Osteoblast (primary cell): Measurements from ENCODE around the gene GPR132. TPM values are rescaled to one million over a fixed set of nuclear protein-coding genes. Genes with fewer than 3 reads are reported as not detected.

Source experiments
- DNase-seq: peaks from one replicate; pipeline ENCODE4 v3.0.0; 2011; ENCODE audit warnings: low spot score, mixed read lengths; ENCODE audit not compliant: insufficient read length; ENCODE audit errors: missing footprints
- H2AFZ ChIP-seq: 2 replicates; pipeline ENCODE4 v1.6.0; 2011; ENCODE audit warnings: mild to moderate bottlenecking, low read length
- H3K27ac ChIP-seq: 2 replicates; pipeline ENCODE4 v1.5.1; 2011; ENCODE audit warnings: mild to moderate bottlenecking, low read depth, low read length, moderate library complexity
- H3K27me3 ChIP-seq: 2 replicates; pipeline ENCODE4 v1.6.0; 2012; ENCODE audit warnings: mild to moderate bottlenecking, control low read depth, inconsistent platforms, low read length, moderate library complexity; ENCODE audit not compliant: insufficient read depth
- H3K36me3 ChIP-seq: 2 replicates; pipeline ENCODE4 v1.5.1; 2011; ENCODE audit warnings: mild to moderate bottlenecking, low read length, control low read depth, moderate library complexity; ENCODE audit not compliant: insufficient read depth
- H3K4me1 ChIP-seq: 2 replicates; pipeline ENCODE4 v1.5.1; 2011; ENCODE audit warnings: mild to moderate bottlenecking, low read length, control low read depth, moderate library complexity; ENCODE audit not compliant: insufficient read depth
- H3K4me2 ChIP-seq: 2 replicates; pipeline ENCODE4 v1.6.0; 2011; ENCODE audit warnings: mild to moderate bottlenecking, low read length; ENCODE audit not compliant: insufficient read depth
- H3K4me3 ChIP-seq: fragments of 200-600 bp; sonication (generic); 3 replicates; pipeline ENCODE4 v1.5.1; 2012; ENCODE audit warnings: mild to moderate bottlenecking, low read length, inconsistent platforms; ENCODE audit not compliant: insufficient read depth
- H3K79me2 ChIP-seq: 2 replicates; pipeline ENCODE4 v1.6.0; 2012; ENCODE audit warnings: mild to moderate bottlenecking, low read length, control low read depth, inconsistent platforms; ENCODE audit not compliant: insufficient read depth
- H3K9me3 ChIP-seq: 2 replicates; pipeline ENCODE4 v1.5.1; 2011; ENCODE audit warnings: low read depth, low read length, control low read depth
- H4K20me1 ChIP-seq: 2 replicates; pipeline ENCODE4 v1.6.0; 2012; ENCODE audit warnings: mild to moderate bottlenecking, low read length, control low read depth; ENCODE audit not compliant: insufficient read depth
- CTCF ChIP-seq: IDR thresholded peaks from 2 replicates; pipeline ENCODE4 v1.5.1; 2011; ENCODE audit warnings: mild to moderate bottlenecking, low read depth, low read length, moderate library complexity; ENCODE audit errors: extremely low read depth
- total RNA-seq: library from RNA; depleted of rRNA; stranded (reverse); fragments of >200 nt; gene quantifications from 2 replicates; pipeline ENCODE4 v1.2.3, GENCODE V29; 2012

The GPR132 gene
- total RNA-seq, 1 donor: under 0.01 TPM

- Histone ChIP-seq H3K9me3 (no peaks in the 10 kb centered on the region), H2AFZ (no peak overlapping the region), H3K27me3 (no peaks in the 10 kb centered on the region), H3K4me3 (no peak overlapping the region), H3K79me2 (no peaks in the 10 kb centered on the region), H3K4me1 (peaks cover 32% of the 10 kb centered on the region), H3K27ac (peak overlapping the region; percentile 49), H3K36me3 (no peaks in the 10 kb centered on the region), H3K4me2 (no peak overlapping the region), H4K20me1 (peaks cover 33% of the 10 kb centered on the region)
- peak; percentile 90 for DNase-seq
- TF ChIP-seq CTCF: no peak
Measured at GRCh38 chr14:105088812-105089745, 23.8 kb upstream of the GPR132 start.

DNA sequence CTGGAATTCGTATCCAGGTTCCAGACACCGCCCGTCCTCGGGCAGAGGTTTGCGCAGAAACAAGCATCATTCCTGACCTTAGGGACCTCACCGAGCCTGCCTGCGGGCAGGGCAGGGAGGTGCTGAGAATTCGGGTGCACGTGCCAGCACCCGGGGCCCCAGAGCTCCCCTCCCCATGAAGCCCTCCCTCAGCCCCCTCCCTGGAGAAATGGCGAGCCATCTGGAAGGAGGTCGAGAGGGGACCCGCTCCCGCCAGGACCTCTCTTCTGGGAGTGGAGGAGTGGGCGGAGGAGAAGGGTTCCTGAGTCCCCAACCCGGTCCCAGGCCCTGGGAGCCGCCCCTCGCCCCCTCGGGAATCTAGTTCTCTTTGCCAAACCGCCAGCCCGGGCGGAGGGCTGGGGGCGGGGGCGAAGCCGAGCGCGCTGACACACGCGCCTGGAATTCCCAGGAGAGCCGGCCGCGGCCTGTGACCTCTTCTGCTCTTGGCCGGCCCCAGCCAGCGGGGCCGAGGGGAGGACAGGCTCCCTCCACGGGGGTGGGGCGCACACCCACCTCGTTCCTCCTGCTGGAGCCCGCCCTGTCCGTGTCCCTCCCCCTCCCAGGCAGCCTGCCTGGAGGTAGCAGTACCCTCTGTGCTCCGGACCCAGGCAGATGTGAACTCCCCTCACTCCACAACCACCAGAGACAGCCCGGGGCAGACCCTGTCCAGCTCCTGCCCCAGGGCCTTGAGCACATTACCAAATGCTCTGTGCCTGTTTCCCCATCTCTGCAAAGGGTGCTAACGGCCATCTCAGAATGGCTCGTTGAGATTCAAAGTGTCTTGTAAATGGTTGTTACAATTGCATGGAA, 23.0 kb upstream of the GPR132 start:
- H4K20me1 ChIP-seq: peaks cover 33% of the 10 kb centered on the region
- H3K9me3 ChIP-seq: no peaks in the 10 kb centered on the region
- H3K27me3 ChIP-seq: no peaks in the 10 kb centered on the region
- peak overlapping the region; percentile 49 for H3K27ac ChIP-seq
- H3K4me2 ChIP-seq: peak overlapping the region; percentile 86
- peaks cover 32% of the 10 kb centered on the region for H3K4me1 ChIP-seq
- no peaks in the 10 kb centered on the region for H3K79me2 ChIP-seq
- no peak for TF ChIP-seq CTCF
- H2AFZ ChIP-seq: no peak overlapping the region
- peak overlapping the region; percentile 78 for H3K4me3 ChIP-seq
- DNase-seq: peak; percentile 95
- no peaks in the 10 kb centered on the region for H3K36me3 ChIP-seq

GRCh38 chr14:105087308-105087962, 22.2 kb upstream of the GPR132 start:
- Histone ChIP-seq H4K20me1 (peaks cover 33% of the 10 kb centered on the region), H3K27ac (peak overlapping the region; percentile 4), H3K4me3 (peak overlapping the region; percentile 78), H3K36me3 (no peaks in the 10 kb centered on the region), H3K4me2 (peak overlapping the region; percentile 86), H3K4me1 (peaks cover 28% of the 10 kb centered on the region), H3K27me3 (no peaks in the 10 kb centered on the region), H2AFZ (peak overlapping the region; percentile 65), H3K9me3 (no peaks in the 10 kb centered on the region), H3K79me2 (no peaks in the 10 kb centered on the region)
- TF ChIP-seq CTCF: no peak
- peak; percentile 98 for DNase-seq
